PC-3 (cell line): ENCODE data around the gene GIPC2. TPM values are rescaled to one million over a fixed set of nuclear protein-coding genes. Genes with fewer than 3 reads are reported as not detected.

Experiments used
- ATAC-seq: fragments of 200-7000 bp; cut with Tn5 transposase; 2 replicates; pipeline ENCODE4 v1.9.1; 2020; ENCODE audit warnings: mild to moderate bottlenecking, moderate library complexity
- BruUV-seq: library from RNA; stranded (reverse); fragments of 400-500 nt; replicated peaks from 2 replicates; lab custom pipeline; 2021; lab: Mats Ljungman, UMichigan
- CTCF ChIA-PET: fragments of 300-600 bp; sonication (Branson Sonifier 250); formaldehyde crosslinking; loops from one replicate; lab custom pipeline; 2022; ENCODE audit warnings: antibody characterized with exemption; lab: Charles Lee
- POLR2A ChIA-PET: fragments of 300-600 bp; sonication (Branson Sonifier 250); formaldehyde crosslinking; loops from one replicate; lab custom pipeline; 2022; ENCODE audit warnings: antibody characterized with exemption; ENCODE audit not compliant: unreplicated experiment; lab: Charles Lee
- DNase-seq: peaks from one replicate; pipeline ENCODE4 v3.0.0-alpha.2; 2015
- H2AFZ ChIP-seq: fragments of 300-600 bp; sonication (generic); 2 replicates; pipeline ENCODE4 v1.6.0; 2016; ENCODE audit warnings: antibody characterized with exemption, low read length
- H3F3A ChIP-seq: fragments of 300-600 bp; sonication (generic); one replicate; pipeline ENCODE4 v1.6.0; 2017; ENCODE audit warnings: antibody characterized with exemption, low read length, control low read depth, mild to moderate bottlenecking; ENCODE audit not compliant: unreplicated experiment
- H3K27ac ChIP-seq: fragments of 300-600 bp; sonication (generic); 2 replicates; pipeline ENCODE4 v1.5.1; 2016; ENCODE audit warnings: mild to moderate bottlenecking, low read length
- H3K27me3 ChIP-seq: fragments of 300-600 bp; sonication (generic); 2 replicates; pipeline ENCODE4 v1.6.1; 2016; ENCODE audit warnings: low read length, mixed read lengths
- H3K36me3 ChIP-seq: fragments of 300-600 bp; sonication (generic); 2 replicates; pipeline ENCODE4 v1.6.1; 2016; ENCODE audit warnings: low read depth, mixed run types, low read length, mixed read lengths
- H3K4me1 ChIP-seq: fragments of 300-600 bp; sonication (generic); 2 replicates; pipeline ENCODE4 v1.5.1; 2016; ENCODE audit warnings: low read length; ENCODE audit not compliant: insufficient read depth
- H3K4me2 ChIP-seq: fragments of 300-600 bp; sonication (generic); 2 replicates; pipeline ENCODE4 v1.6.0; 2016; ENCODE audit warnings: low read length
- H3K4me3 ChIP-seq: fragments of 300-600 bp; sonication (generic); 2 replicates; pipeline ENCODE4 v1.5.1; 2016; ENCODE audit warnings: mild to moderate bottlenecking, low read length, mixed read lengths
- H3K79me2 ChIP-seq: fragments of 300-600 bp; sonication (generic); 2 replicates; pipeline ENCODE4 v1.6.1; 2017; ENCODE audit warnings: low read length, mixed read lengths
- H3K9ac ChIP-seq: fragments of 300-600 bp; sonication (generic); 2 replicates; pipeline ENCODE4 v1.6.0; 2016; ENCODE audit warnings: mild to moderate bottlenecking, low read length
- H3K9me2 ChIP-seq: fragments of 300-600 bp; sonication (generic); replicated peaks from 2 replicates; pipeline ENCODE4 v1.6.1; 2016; ENCODE audit warnings: mixed run types, low read length, mixed read lengths
- H3K9me3 ChIP-seq: fragments of 300-600 bp; sonication (generic); 2 replicates; pipeline ENCODE4 v1.6.1; 2016; ENCODE audit warnings: low read length, mixed read lengths
- H4K20me1 ChIP-seq: fragments of 300-600 bp; sonication (generic); 2 replicates; pipeline ENCODE4 v1.6.1; 2016; ENCODE audit warnings: low read length, mixed read lengths
- EZH2 ChIP-seq: fragments of 300-600 bp; sonication (generic); IDR thresholded peaks from one replicate; pipeline ENCODE4 v1.6.1; 2017; ENCODE audit warnings: antibody characterized with exemption, mild to moderate bottlenecking, low read length; ENCODE audit not compliant: unreplicated experiment
- EZH2phosphoT487 ChIP-seq: fragments of 300-600 bp; sonication (generic); IDR thresholded peaks from 2 replicates; pipeline ENCODE4 v1.6.1; 2018; ENCODE audit warnings: mild to moderate bottlenecking, antibody characterized with exemption, low read length, borderline replicate concordance
- intact Hi-C: fragments of 100-400 bp; cut with micrococcal nuclease; formaldehyde crosslinking; loops from 2 replicates; pipeline ENCODE4 v1.9.0; 2023
- total RNA-seq: library from RNA; depleted of rRNA; stranded (reverse); fragments of >200 nt; gene quantifications from 2 replicates; pipeline ENCODE4 v1.2.3, GENCODE V29; 2014
- TF ChIP-seq, protein P1 (sequence below): fragments of 300-600 bp; sonication (generic); conservative IDR thresholded peaks from 2 replicates; pipeline ENCODE4 v1.5.1; 2017; ENCODE audit warnings: antibody characterized with exemption, low read depth, mild to moderate bottlenecking, low read length

The GIPC2 gene
- total RNA-seq, 1 experiment from 2014 or later: not detected

DNA sequence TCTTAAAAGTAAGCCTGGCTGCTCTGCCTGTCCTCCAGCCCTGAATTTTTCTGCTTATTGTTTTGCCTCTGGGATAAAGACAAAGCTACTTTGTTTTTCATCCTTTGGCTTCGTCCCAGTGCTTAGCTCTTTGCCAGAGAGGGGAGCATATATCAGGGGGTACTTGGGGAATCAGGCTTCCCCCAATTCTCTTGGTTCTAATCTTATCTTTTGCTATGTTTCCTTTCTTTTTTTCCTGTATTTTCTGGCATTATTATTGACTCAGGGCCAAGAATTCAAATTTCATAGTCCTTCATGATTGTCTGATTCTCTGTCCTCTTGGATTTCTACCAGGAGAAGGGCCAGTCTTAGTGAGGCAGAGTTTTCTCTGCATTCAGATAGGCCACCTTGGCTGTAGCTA is 51.2 kb downstream of the GIPC2 start:
- intact Hi-C loops: no loop called here
- Histone ChIP-seq H3K9ac (no peak overlapping the region), H3K4me2 (no peak overlapping the region), H3F3A (no peaks in the 10 kb centered on the region), H3K9me2 (no peaks in the 10 kb centered on the region), H3K4me3 (no peak overlapping the region), H3K9me3 (no peaks in the 10 kb centered on the region), H3K79me2 (no peaks in the 10 kb centered on the region), H3K27me3 (no peaks in the 10 kb centered on the region), H3K4me1 (peaks cover 29% of the 10 kb centered on the region), H4K20me1 (no peaks in the 10 kb centered on the region), H3K27ac (no peak overlapping the region), H2AFZ (no peak overlapping the region), H3K36me3 (no peaks in the 10 kb centered on the region)
- no peak for TF ChIP-seq EZH2
- no peak for TF ChIP-seq EZH2phosphoT487
- TF ChIP-seq, protein P1, sequence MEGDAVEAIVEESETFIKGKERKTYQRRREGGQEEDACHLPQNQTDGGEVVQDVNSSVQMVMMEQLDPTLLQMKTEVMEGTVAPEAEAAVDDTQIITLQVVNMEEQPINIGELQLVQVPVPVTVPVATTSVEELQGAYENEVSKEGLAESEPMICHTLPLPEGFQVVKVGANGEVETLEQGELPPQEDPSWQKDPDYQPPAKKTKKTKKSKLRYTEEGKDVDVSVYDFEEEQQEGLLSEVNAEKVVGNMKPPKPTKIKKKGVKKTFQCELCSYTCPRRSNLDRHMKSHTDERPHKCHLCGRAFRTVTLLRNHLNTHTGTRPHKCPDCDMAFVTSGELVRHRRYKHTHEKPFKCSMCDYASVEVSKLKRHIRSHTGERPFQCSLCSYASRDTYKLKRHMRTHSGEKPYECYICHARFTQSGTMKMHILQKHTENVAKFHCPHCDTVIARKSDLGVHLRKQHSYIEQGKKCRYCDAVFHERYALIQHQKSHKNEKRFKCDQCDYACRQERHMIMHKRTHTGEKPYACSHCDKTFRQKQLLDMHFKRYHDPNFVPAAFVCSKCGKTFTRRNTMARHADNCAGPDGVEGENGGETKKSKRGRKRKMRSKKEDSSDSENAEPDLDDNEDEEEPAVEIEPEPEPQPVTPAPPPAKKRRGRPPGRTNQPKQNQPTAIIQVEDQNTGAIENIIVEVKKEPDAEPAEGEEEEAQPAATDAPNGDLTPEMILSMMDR: no peak
- ChIA-PET CTCF (no interaction called here), POLR2A (no interaction called here)
- ATAC-seq (no peak), DNase-seq (no peak)
- no TSS peak for BruUV-seq

DNA sequence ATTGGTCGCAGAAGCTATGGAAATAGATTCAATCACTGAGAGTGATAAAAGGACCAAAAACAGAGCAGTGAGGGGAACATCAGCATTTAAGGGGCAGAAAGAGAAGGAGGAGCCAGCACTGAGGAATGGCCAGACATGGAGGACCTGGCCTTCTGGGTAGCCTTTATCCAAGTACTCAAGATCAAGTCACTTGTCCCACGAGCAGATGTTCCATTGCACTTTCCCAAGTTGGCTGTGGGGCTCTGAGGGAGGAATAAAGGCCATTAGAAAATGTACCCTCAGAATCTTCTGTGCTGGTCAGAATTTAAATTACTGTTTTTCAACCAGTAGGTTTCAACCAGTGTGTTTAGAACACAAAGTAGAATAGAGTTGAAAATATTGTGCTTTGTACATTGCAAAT is 55.3 kb downstream of the GIPC2 start:
- 0 out of 2 replicates have a peak overlapping the region, but pooled peaks have one; percentile 5 for H2AFZ ChIP-seq
- H4K20me1 ChIP-seq: no peaks in the 10 kb centered on the region
- BruUV-seq: no TSS peak
- H3K36me3 ChIP-seq: no peaks in the 10 kb centered on the region
- H3K79me2 ChIP-seq: no peaks in the 10 kb centered on the region
- ATAC-seq (peak; percentile 22; the same call in 1 of the 2 replicates), DNase-seq (no peak)
- no peaks in the 10 kb centered on the region for H3K27me3 ChIP-seq
- POLR2A ChIA-PET: interaction anchor here (0.6 kb wide), 1 partner anchor 103 kb away, joined by 3 read pairs; no protein-coding TSS in a partner anchor
- no peak overlapping the region for H3K4me2 ChIP-seq
- no peaks in the 10 kb centered on the region for H3K9me3 ChIP-seq
- CTCF ChIA-PET: no interaction called here
- intact Hi-C loops: no loop called here
- H3K27ac ChIP-seq: peak overlapping the region; percentile 85
- H3F3A ChIP-seq: no peaks in the 10 kb centered on the region
- H3K4me1 ChIP-seq: peaks cover 17% of the 10 kb centered on the region
- TF ChIP-seq, protein P1: no peak
- no peak for TF ChIP-seq EZH2phosphoT487
- no peak for TF ChIP-seq EZH2
- H3K4me3 ChIP-seq: no peak overlapping the region
- peak overlapping the region; percentile 13; the same call in 1 of the 2 replicates for H3K9ac ChIP-seq
- no peaks in the 10 kb centered on the region for H3K9me2 ChIP-seq

GRCh38 chr1:78101514-78101913 is 55.7 kb downstream of the GIPC2 start:
- CTCF ChIA-PET: interaction anchor here (0.6 to 0.7 kb wide), 2 partner anchors 12 to 13 kb away, joined by 3 to 4 read pairs; no protein-coding TSS in a partner anchor
- H3K9ac ChIP-seq: peak overlapping the region; percentile 13; the same call in 1 of the 2 replicates

More at GRCh38 chr1:78101514-78101913, 55.7 kb downstream of the GIPC2 start:
- DNase-seq: peak; percentile 93
- 0 out of 2 replicates have a peak overlapping the region, but pooled peaks have one; percentile 5 for H2AFZ ChIP-seq
- H3K36me3 ChIP-seq: no peaks in the 10 kb centered on the region
- H3K9me2 ChIP-seq: no peaks in the 10 kb centered on the region
- H4K20me1 ChIP-seq: no peaks in the 10 kb centered on the region
- H3K27ac ChIP-seq: peak overlapping the region; percentile 85
- H3K4me2 ChIP-seq: peak overlapping the region; percentile 43
- intact Hi-C loops: no loop called here
- peaks cover 17% of the 10 kb centered on the region for H3K4me1 ChIP-seq
- TF ChIP-seq EZH2: no peak
- no peak for TF ChIP-seq EZH2phosphoT487
- TF ChIP-seq, protein P1: no peak
- no peaks in the 10 kb centered on the region for H3K9me3 ChIP-seq
- POLR2A ChIA-PET: interaction anchor here (0.6 to 0.7 kb wide), 2 partner anchors 96 to 103 kb away, joined by 3 to 4 read pairs; no protein-coding TSS in a partner anchor
- H3K27me3 ChIP-seq: no peaks in the 10 kb centered on the region
- no peaks in the 10 kb centered on the region for H3F3A ChIP-seq
- H3K79me2 ChIP-seq: no peaks in the 10 kb centered on the region
- no peak overlapping the region for H3K4me3 ChIP-seq
- peak; percentile 94 for ATAC-seq
- BruUV-seq: no TSS peak
